PC-9 (cell line): ENCODE measurements around the gene RADIL. TPM values are rescaled to one million over a fixed set of nuclear protein-coding genes. Genes with fewer than 3 reads are reported as not detected.

Experiments
- BruUV-seq: library from RNA; stranded (reverse); fragments of 400-500 nt; replicated peaks from 2 replicates; lab custom pipeline; 2021; lab: Mats Ljungman, UMichigan
- CTCF ChIA-PET: fragments of 300-600 bp; sonication (Branson Sonifier 250); formaldehyde crosslinking; loops from one replicate; lab custom pipeline; 2022; ENCODE audit warnings: antibody characterized with exemption; lab: Charles Lee
- POLR2A ChIA-PET: fragments of 300-600 bp; sonication (Branson Sonifier 250); formaldehyde crosslinking; loops from one replicate; lab custom pipeline; 2022; ENCODE audit warnings: antibody characterized with exemption; ENCODE audit not compliant: unreplicated experiment; lab: Charles Lee
- DNase-seq, 2 experiments: peaks; one replicate each; pipeline versions ENCODE4 v3.0.0 to v3.0.0-alpha.2; 2015 to 2022; ENCODE audit warnings: mixed read lengths in 1 of 2
- H2AFZ ChIP-seq: fragments of 200-600 bp; sonication (generic); 2 replicates; pipeline ENCODE4 v1.8.1; 2017; ENCODE audit warnings: antibody characterized with exemption
- H3F3A ChIP-seq: fragments of 200-600 bp; sonication (generic); 2 replicates; pipeline ENCODE4 v1.8.1; 2017; ENCODE audit warnings: antibody characterized with exemption, mild to moderate bottlenecking, low read depth; ENCODE audit not compliant: insufficient read depth
- H3K27ac ChIP-seq: fragments of 200-600 bp; sonication (generic); 2 replicates; pipeline ENCODE4 v1.6.1; 2016; ENCODE audit warnings: mixed run types
- H3K27me3 ChIP-seq: fragments of 200-600 bp; sonication (generic); 2 replicates; pipeline ENCODE4 v1.6.1; 2016; ENCODE audit warnings: low read depth, mixed run types; ENCODE audit not compliant: insufficient read depth
- H3K36me3 ChIP-seq: fragments of 200-600 bp; sonication (generic); 2 replicates; pipeline ENCODE4 v1.6.1; 2016; ENCODE audit warnings: low read depth, mixed run types
- H3K4me1 ChIP-seq: fragments of 200-600 bp; sonication (generic); replicated peaks from 2 replicates; pipeline ENCODE4 v1.6.1; 2016; ENCODE audit warnings: mixed run types; ENCODE audit not compliant: insufficient read depth
- H3K4me2 ChIP-seq: fragments of 200-600 bp; sonication (generic); 2 replicates; pipeline ENCODE4 v1.6.1; 2017; ENCODE audit warnings: mixed run types
- H3K4me3 ChIP-seq: fragments of 200-600 bp; sonication (generic); 2 replicates; pipeline ENCODE4 v1.6.1; 2016; ENCODE audit warnings: mixed run types
- H3K79me2 ChIP-seq: fragments of 200-600 bp; sonication (generic); 2 replicates; pipeline ENCODE4 v1.6.1; 2017; ENCODE audit warnings: low read depth, mixed run types
- H3K9me2 ChIP-seq: fragments of 200-600 bp; sonication (generic); 2 replicates; pipeline ENCODE4 v1.8.1; 2017; ENCODE audit warnings: mild to moderate bottlenecking; ENCODE audit not compliant: insufficient read depth
- H3K9me3 ChIP-seq: fragments of 200-600 bp; sonication (generic); 2 replicates; pipeline ENCODE4 v1.8.1; 2016; ENCODE audit warnings: low read depth; ENCODE audit not compliant: insufficient read depth
- H4K20me1 ChIP-seq: fragments of 200-600 bp; sonication (generic); 2 replicates; pipeline ENCODE4 v1.8.1; 2017; ENCODE audit not compliant: insufficient read depth
- EZH2 ChIP-seq: fragments of 200-600 bp; sonication (generic); IDR thresholded peaks from 2 replicates; pipeline ENCODE4 v1.8.0; 2017; ENCODE audit warnings: antibody characterized with exemption, low read depth
- intact Hi-C: fragments of 100-400 bp; cut with micrococcal nuclease; formaldehyde crosslinking; loops from one replicate; pipeline ENCODE4 v1.10.0; 2022; ENCODE audit not compliant: unreplicated experiment
- total RNA-seq: library from RNA; stranded (reverse); gene quantifications from 2 replicates; pipeline ENCODE4 v1.2.3, GENCODE V29; 2021
- TF ChIP-seq, protein P1 (sequence below): fragments of 200-600 bp; sonication (generic); conservative IDR thresholded peaks from 2 replicates; pipeline ENCODE4 v1.6.1; 2017; ENCODE audit warnings: mixed run types, antibody characterized with exemption, mild to moderate bottlenecking, moderate library complexity

RADIL gene
- total RNA-seq, 1 experiment from 2014 or later: 0.35 TPM

DNA sequence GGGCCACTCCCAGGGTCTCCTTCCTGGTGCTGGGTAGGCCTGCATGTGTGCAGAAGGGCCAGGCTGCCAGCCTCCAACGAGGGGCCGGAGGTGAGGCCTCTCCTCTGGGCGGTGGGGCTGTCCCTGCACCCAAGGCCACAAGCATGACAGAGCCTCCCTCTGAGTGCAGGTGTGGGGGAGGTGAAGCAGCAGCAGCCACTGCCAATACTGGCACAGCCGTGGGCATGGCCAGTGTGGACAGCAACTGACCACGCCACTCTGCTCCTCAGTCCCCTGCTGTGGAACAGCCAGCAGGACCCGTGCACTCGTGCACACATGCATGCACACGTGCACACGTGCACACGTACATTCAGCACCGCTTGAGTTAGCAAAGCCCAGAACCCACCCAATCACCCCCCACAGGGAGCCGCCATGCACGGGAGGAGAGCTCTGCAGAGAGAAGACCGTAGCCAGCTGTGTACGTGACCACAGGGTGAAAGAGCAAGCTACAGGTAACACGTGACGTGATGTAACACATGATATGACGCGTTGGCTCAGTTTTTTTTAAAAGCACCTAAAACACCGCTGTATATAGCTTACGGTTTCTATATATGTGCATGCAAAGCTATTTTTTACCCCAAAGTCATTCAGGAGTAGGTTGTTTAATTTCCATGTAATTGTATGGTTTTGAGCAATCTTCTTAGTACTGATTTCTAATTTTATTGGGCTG is 44.7 kb downstream of the RADIL start:
- Histone ChIP-seq H4K20me1 (peaks cover 2% of the 10 kb centered on the region; the same call in 1 of the 2 replicates), H3K27me3 (peaks cover 34% of the 10 kb centered on the region), H3K4me2 (no peak overlapping the region), H3K4me1 (no peaks in the 10 kb centered on the region), H3K9me3 (no peaks in the 10 kb centered on the region), H3K27ac (no peak overlapping the region), H3K36me3 (no peaks in the 10 kb centered on the region), H3K9me2 (no peaks in the 10 kb centered on the region), H3K79me2 (no peaks in the 10 kb centered on the region), H3K4me3 (no peak overlapping the region), H3F3A (no peaks in the 10 kb centered on the region; the same call in 1 of the 2 replicates), H2AFZ (no peak overlapping the region)
- DNase-seq: no peak
- POLR2A ChIA-PET: no interaction called here
- intact Hi-C loops: no loop called here
- TF ChIP-seq EZH2: no peak
- TF ChIP-seq, protein P1, sequence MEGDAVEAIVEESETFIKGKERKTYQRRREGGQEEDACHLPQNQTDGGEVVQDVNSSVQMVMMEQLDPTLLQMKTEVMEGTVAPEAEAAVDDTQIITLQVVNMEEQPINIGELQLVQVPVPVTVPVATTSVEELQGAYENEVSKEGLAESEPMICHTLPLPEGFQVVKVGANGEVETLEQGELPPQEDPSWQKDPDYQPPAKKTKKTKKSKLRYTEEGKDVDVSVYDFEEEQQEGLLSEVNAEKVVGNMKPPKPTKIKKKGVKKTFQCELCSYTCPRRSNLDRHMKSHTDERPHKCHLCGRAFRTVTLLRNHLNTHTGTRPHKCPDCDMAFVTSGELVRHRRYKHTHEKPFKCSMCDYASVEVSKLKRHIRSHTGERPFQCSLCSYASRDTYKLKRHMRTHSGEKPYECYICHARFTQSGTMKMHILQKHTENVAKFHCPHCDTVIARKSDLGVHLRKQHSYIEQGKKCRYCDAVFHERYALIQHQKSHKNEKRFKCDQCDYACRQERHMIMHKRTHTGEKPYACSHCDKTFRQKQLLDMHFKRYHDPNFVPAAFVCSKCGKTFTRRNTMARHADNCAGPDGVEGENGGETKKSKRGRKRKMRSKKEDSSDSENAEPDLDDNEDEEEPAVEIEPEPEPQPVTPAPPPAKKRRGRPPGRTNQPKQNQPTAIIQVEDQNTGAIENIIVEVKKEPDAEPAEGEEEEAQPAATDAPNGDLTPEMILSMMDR: no peak
- no TSS peak for BruUV-seq
- CTCF ChIA-PET: no interaction called here

DNA sequence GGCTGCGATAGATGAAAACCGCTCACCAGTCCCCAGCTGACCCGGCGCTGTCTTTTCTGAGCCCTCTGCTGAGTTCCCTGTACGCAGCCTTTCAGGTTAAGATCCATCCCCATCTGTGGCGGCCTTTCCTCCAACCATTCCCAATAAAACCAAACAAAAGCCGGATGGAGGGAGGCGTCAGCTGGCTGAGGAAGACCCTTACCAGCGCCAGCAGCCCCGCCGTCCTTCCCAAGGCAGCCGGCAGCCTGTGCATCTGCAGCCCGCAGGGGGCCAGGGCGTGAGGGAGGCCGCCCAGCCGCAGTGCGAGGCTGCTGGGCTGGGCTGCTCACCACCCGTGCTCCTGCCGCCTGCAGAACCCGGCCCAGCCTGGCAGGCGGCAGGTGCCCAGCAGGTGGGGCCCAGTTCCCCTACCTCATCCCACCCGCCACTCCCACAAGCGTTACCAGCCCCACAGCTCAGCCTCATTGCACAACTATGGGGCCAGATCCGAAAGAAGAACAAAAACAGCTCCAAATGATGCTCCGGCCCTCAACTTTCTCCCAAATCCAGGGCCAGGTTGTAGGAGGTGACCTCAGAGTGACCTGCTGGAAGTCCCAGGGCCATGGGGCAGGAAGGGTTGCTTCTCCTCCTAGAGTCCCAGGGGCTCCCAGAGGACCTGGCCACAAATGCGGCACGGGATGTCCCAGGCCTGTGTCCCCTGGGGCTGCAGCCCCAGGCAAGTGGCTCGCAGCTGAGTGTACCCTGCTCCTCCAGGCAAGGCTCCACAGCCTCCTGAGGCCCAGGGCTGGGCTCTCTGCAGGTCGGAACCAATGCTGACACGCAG is 45.5 kb downstream of the RADIL start:
- ChIA-PET CTCF (no interaction called here), POLR2A (no interaction called here)
- Histone ChIP-seq H3K9me3 (no peaks in the 10 kb centered on the region), H3K4me2 (no peak overlapping the region), H3K79me2 (no peaks in the 10 kb centered on the region), H3F3A (no peaks in the 10 kb centered on the region; the same call in 1 of the 2 replicates), H3K27me3 (peaks cover 38% of the 10 kb centered on the region), H3K36me3 (no peaks in the 10 kb centered on the region), H4K20me1 (peaks cover 2% of the 10 kb centered on the region; the same call in 1 of the 2 replicates), H3K4me3 (no peak overlapping the region), H3K9me2 (no peaks in the 10 kb centered on the region), H2AFZ (no peak overlapping the region), H3K27ac (no peak overlapping the region), H3K4me1 (no peaks in the 10 kb centered on the region)
- intact Hi-C loops: no loop called here
- no TSS peak for BruUV-seq
- TF ChIP-seq, protein P1: no peak
- no peak for TF ChIP-seq EZH2
- DNase-seq: no peak

DNA sequence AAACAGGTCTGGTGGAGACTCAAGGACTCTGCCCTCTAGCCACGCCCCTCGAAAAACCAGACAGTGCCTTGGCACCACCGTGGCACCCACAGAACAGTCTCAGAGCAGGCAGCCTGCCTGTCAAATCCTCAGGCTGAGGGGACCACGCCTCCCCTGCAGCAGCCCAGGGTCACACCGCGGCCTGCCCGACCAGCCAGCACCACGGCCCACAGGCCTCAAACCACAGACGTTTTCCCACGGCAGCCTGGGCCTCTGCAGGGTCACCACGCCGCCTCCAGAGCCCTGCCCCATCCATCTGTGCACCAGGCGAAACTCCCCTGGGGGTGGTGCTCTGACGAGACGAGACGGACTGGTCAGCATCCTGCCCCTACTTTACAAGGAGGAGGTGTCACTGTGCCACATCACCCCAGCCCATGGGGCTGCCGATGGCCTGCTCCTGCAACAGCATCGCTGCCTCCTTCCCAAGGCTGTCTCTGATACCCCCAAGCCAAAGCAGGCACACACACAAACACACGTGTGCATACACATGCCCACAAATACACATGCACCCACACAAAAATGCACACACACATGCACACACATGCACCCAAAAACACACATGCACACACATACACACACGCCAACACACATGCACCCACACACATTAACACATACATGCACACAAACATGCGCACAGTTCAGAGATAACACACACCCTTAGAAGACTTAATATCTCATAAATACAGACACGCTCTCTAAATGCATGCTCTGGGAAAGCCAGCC is 46.3 kb downstream of the RADIL start:
- Histone ChIP-seq H3K79me2 (no peaks in the 10 kb centered on the region), H3F3A (peaks cover under 1% of the 10 kb centered on the region; the same call in 1 of the 2 replicates), H3K27me3 (peaks cover 42% of the 10 kb centered on the region), H3K9me2 (no peaks in the 10 kb centered on the region), H4K20me1 (peaks cover 2% of the 10 kb centered on the region; the same call in 1 of the 2 replicates), H3K27ac (no peak overlapping the region), H3K9me3 (no peaks in the 10 kb centered on the region), H3K4me3 (no peak overlapping the region), H2AFZ (no peak overlapping the region), H3K4me2 (no peak overlapping the region), H3K4me1 (0 out of 2 replicates have a peak, but pooled peaks cover 1% of the 10 kb centered on the region), H3K36me3 (no peaks in the 10 kb centered on the region)
- DNase-seq: no peak
- TF ChIP-seq, protein P1: no peak
- TF ChIP-seq EZH2: no peak
- ChIA-PET POLR2A (no interaction called here), CTCF (no interaction called here)
- intact Hi-C loops: no loop called here
- no TSS peak for BruUV-seq
